Transverse colon (tissue), 3 donors: ENCODE results near the gene HSPA1L.

Experiments used
- CTCF ChIP-seq, 5 experiments: fragments of 200-600 bp in 3 of 5; fragments of 450-650 bp in 2 of 5; sonication (generic) in 3 of 5; IDR thresholded peaks; 1 replicate in 2 of 5; 2 replicates in 3 of 5; pipeline ENCODE4 v1.5.1; 2016 to 2017; ENCODE audit warnings: antibody characterized with exemption in 5 of 5, inconsistent platforms in 3 of 5, mild to moderate bottlenecking in 2 of 5, moderate library complexity in 1 of 5
- POLR2A ChIP-seq: fragments of 450-650 bp; IDR thresholded peaks from one replicate; pipeline ENCODE4 v1.6.1; 2016; ENCODE audit warnings: antibody characterized with exemption, mild to moderate bottlenecking, moderate library complexity

GRCh38 chr6:31851485-31851832, 36.4 kb upstream of the HSPA1L start:
- no peak for TF ChIP-seq CTCF (IDR thresholded peaks at IDR 0.05)
- no peak for TF ChIP-seq POLR2A
